Skeletal muscle tissue (tissue), 4 donors: Measurements from ENCODE around the gene ATXN1. TPM values are rescaled to one million over a fixed set of nuclear protein-coding genes. Genes with fewer than 3 reads are reported as not detected.
"Not testable (repeated sequence)": the region's sequence is repeated elsewhere in the genome, so short reads cannot be mapped to it uniquely, and the experiment has no call there.

Experiments used
- H3K27ac ChIP-seq: one replicate; pipeline ENCODE4 v1.7.0; 2013; ENCODE audit warnings: mild to moderate bottlenecking, low read depth, low read length, inconsistent platforms
- H3K27me3 ChIP-seq, 3 donors: one replicate each; pipeline ENCODE4 v1.7.0; 2013; ENCODE audit warnings: low read length in 3 of 3; ENCODE audit not compliant: control insufficient read depth in 3 of 3, insufficient read depth in 3 of 3
- H3K36me3 ChIP-seq, 3 donors: one replicate each; pipeline ENCODE4 v1.7.0; 2013; ENCODE audit warnings: low read length in 3 of 3; ENCODE audit not compliant: control insufficient read depth in 3 of 3, insufficient read depth in 3 of 3
- H3K4me1 ChIP-seq, 3 donors: one replicate each; pipeline ENCODE4 v1.7.0; 2013; ENCODE audit warnings: low read length in 3 of 3, mild to moderate bottlenecking in 3 of 3; ENCODE audit not compliant: control insufficient read depth in 3 of 3, insufficient read depth in 3 of 3
- H3K4me3 ChIP-seq, 3 donors: one replicate each; pipeline ENCODE4 v1.7.0; 2013; ENCODE audit warnings: low read length in 3 of 3
- H3K9ac ChIP-seq, 3 donors: one replicate each; pipeline ENCODE4 v1.7.0; 2013; ENCODE audit warnings: low read length in 3 of 3, mild to moderate bottlenecking in 3 of 3, moderate library complexity in 2 of 3, low read depth in 1 of 3
- H3K9me3 ChIP-seq, 3 donors: one replicate each; pipeline ENCODE4 v1.7.0; 2013; ENCODE audit warnings: low read length in 3 of 3; ENCODE audit not compliant: control insufficient read depth in 3 of 3
- total RNA-seq: library from RNA; depleted of rRNA; stranded (reverse); fragments of >200 nt; gene quantifications from one replicate; pipeline ENCODE4 v1.2.3, GENCODE V29; 2014
- donor health status: Osteomylitis.

ATXN1 gene
- total RNA-seq, 1 donor from 2014 or later = 30.8 TPM

- Histone ChIP-seq H3K4me3 (no peak overlapping the region), H3K36me3 (no peaks in the 10 kb centered on the region), H3K27ac (no peak overlapping the region), H3K27me3 (no peaks in the 10 kb centered on the region), H3K9ac (no peak overlapping the region), H3K4me1 (peaks cover 12 to 28% (median 13%) of the 10 kb centered on the region in 3 donors), H3K9me3 (no peaks in the 10 kb centered on the region)
Measured at GRCh38 chr6:16473184-16473907, 287.9 kb downstream of the ATXN1 start.

GRCh38 chr6:16472349-16473069, 288.8 kb downstream of the ATXN1 start:
- no peak overlapping the region for H3K27ac ChIP-seq
- H3K36me3 ChIP-seq = no peaks in the 10 kb centered on the region
- no peaks in the 10 kb centered on the region for H3K27me3 ChIP-seq
- H3K9ac ChIP-seq = no peak overlapping the region
- H3K9me3 ChIP-seq = no peaks in the 10 kb centered on the region
- no peak overlapping the region for H3K4me3 ChIP-seq
- H3K4me1 ChIP-seq = peaks cover 5 to 19% (median 8%) of the 10 kb centered on the region in 3 donors

GRCh38 chr6:16471910-16472297, 289.4 kb downstream of the ATXN1 start:
- no peak overlapping the region for H3K27ac ChIP-seq
- H3K4me1 ChIP-seq = peaks cover 5 to 13% (median 5%) of the 10 kb centered on the region in 3 donors
- no peaks in the 10 kb centered on the region for H3K36me3 ChIP-seq
- no peaks in the 10 kb centered on the region for H3K27me3 ChIP-seq
- no peak overlapping the region for H3K4me3 ChIP-seq
- no peak overlapping the region for H3K9ac ChIP-seq
- no peaks in the 10 kb centered on the region for H3K9me3 ChIP-seq

GRCh38 chr6:16471222-16471909, 289.9 kb downstream of the ATXN1 start:
- Histone ChIP-seq H3K27ac (no peak overlapping the region), H3K36me3 (no peaks in the 10 kb centered on the region), H3K9me3 (no peaks in the 10 kb centered on the region), H3K9ac (no peak overlapping the region), H3K27me3 (no peaks in the 10 kb centered on the region), H3K4me3 (no peak overlapping the region), H3K4me1 (peaks cover 5 to 9% (median 5%) of the 10 kb centered on the region in 3 donors)

- no peaks in the 10 kb centered on the region for H3K36me3 ChIP-seq
- peaks cover 5 to 9% (median 5%) of the 10 kb centered on the region in 3 donors for H3K4me1 ChIP-seq
- H3K27me3 ChIP-seq = no peaks in the 10 kb centered on the region
- no peaks in the 10 kb centered on the region for H3K9me3 ChIP-seq
- H3K4me3 ChIP-seq = no peak overlapping the region
- no peak overlapping the region for H3K27ac ChIP-seq
- H3K9ac ChIP-seq = no peak overlapping the region
Measured at GRCh38 chr6:16470502-16471221, 290.6 kb downstream of the ATXN1 start.

- Histone ChIP-seq H3K4me1 (peaks cover 5 to 6% (median 5%) of the 10 kb centered on the region in 3 donors), H3K27ac (no peak overlapping the region), H3K27me3 (no peaks in the 10 kb centered on the region), H3K4me3 (no peak overlapping the region), H3K9ac (no peak overlapping the region), H3K9me3 (no peaks in the 10 kb centered on the region), H3K36me3 (no peaks in the 10 kb centered on the region)
Measured at GRCh38 chr6:16468991-16469615, 292.2 kb downstream of the ATXN1 start.

GRCh38 chr6:16466800-16467553, 294.3 kb downstream of the ATXN1 start:
- Histone ChIP-seq H3K4me1 (peaks cover 0 to 5% (median 5%) of the 10 kb centered on the region in 3 donors), H3K27me3 (no peaks in the 10 kb centered on the region), H3K27ac (no peak overlapping the region), H3K9me3 (no peaks in the 10 kb centered on the region), H3K36me3 (no peaks in the 10 kb centered on the region), H3K9ac (no peak overlapping the region), H3K4me3 (no peak overlapping the region)

- H3K9me3 ChIP-seq = no peaks in the 10 kb centered on the region
- no peak overlapping the region for H3K4me3 ChIP-seq
- no peaks in the 10 kb centered on the region for H3K36me3 ChIP-seq
- no peak overlapping the region for H3K27ac ChIP-seq
- H3K9ac ChIP-seq = no peak overlapping the region
- H3K27me3 ChIP-seq = no peaks in the 10 kb centered on the region
- no peaks in the 10 kb centered on the region for H3K4me1 ChIP-seq
Measured at GRCh38 chr6:16464045-16464444, 297.2 kb downstream of the ATXN1 start.

GRCh38 chr6:16463246-16463645, 298.0 kb downstream of the ATXN1 start:
- H3K4me1 ChIP-seq, H3K9me3 ChIP-seq, H3K36me3 ChIP-seq, H3K9ac ChIP-seq, H3K27me3 ChIP-seq, H3K4me3 ChIP-seq, H3K27ac ChIP-seq: not testable (repeated sequence)
